MM.1S (cell line): ENCODE measurements around the gene NUAK1.

Experiments
- DNase-seq: peaks from one replicate; pipeline ENCODE4 v3.0.0-alpha.2; 2015
- H2AFZ ChIP-seq: fragments of 300-600 bp; sonication (generic); 2 replicates; pipeline ENCODE4 v1.6.0; 2016; ENCODE audit warnings: antibody characterized with exemption, low read length
- H3F3A ChIP-seq: fragments of 300-600 bp; sonication (generic); 2 replicates; pipeline ENCODE4 v1.6.1; 2016; ENCODE audit warnings: mild to moderate bottlenecking, antibody characterized with exemption, low read length, moderate library complexity, mixed read lengths; ENCODE audit not compliant: insufficient read depth
- H3K27ac ChIP-seq: fragments of 300-600 bp; sonication (generic); 2 replicates; pipeline ENCODE4 v1.5.1; 2016; ENCODE audit warnings: mild to moderate bottlenecking, low read length
- H3K27me3 ChIP-seq: fragments of 300-600 bp; sonication (generic); replicated peaks from 2 replicates; pipeline ENCODE4 v1.6.0; 2016; ENCODE audit warnings: low read length; ENCODE audit not compliant: insufficient read depth
- H3K36me3 ChIP-seq: fragments of 300-600 bp; sonication (generic); replicated peaks from 2 replicates; pipeline ENCODE4 v1.6.1; 2016; ENCODE audit warnings: mild to moderate bottlenecking, low read length, mixed read lengths; ENCODE audit not compliant: insufficient read depth
- H3K4me1 ChIP-seq: fragments of 300-600 bp; sonication (generic); 2 replicates; pipeline ENCODE4 v1.6.1; 2016; ENCODE audit warnings: low read length, mixed read lengths
- H3K4me2 ChIP-seq: fragments of 300-600 bp; sonication (generic); 2 replicates; pipeline ENCODE4 v1.6.0; 2016; ENCODE audit warnings: low read depth, low read length
- H3K4me3 ChIP-seq: fragments of 300-600 bp; sonication (generic); 2 replicates; pipeline ENCODE4 v1.5.1; 2016; ENCODE audit warnings: low read length, mixed read lengths
- H3K79me2 ChIP-seq: fragments of 300-600 bp; sonication (generic); 2 replicates; pipeline ENCODE4 v1.6.1; 2016; ENCODE audit warnings: mixed run types, low read length, mixed read lengths
- H3K9ac ChIP-seq: fragments of 300-600 bp; sonication (generic); 2 replicates; pipeline ENCODE4 v1.6.1; 2016; ENCODE audit warnings: low read length, mixed read lengths
- H3K9me2 ChIP-seq: fragments of 300-600 bp; sonication (generic); replicated peaks from 2 replicates; pipeline ENCODE4 v1.6.1; 2016; ENCODE audit warnings: mild to moderate bottlenecking, low read length, mixed read lengths; ENCODE audit not compliant: insufficient read depth
- H3K9me3 ChIP-seq: fragments of 300-600 bp; sonication (generic); replicated peaks from 2 replicates; pipeline ENCODE4 v1.6.1; 2016; ENCODE audit warnings: mild to moderate bottlenecking, low read length, mixed read lengths; ENCODE audit not compliant: insufficient read depth
- H4K20me1 ChIP-seq: fragments of 300-600 bp; sonication (generic); 2 replicates; pipeline ENCODE4 v1.6.1; 2016; ENCODE audit warnings: mild to moderate bottlenecking, low read length, moderate library complexity, mixed read lengths; ENCODE audit not compliant: insufficient read depth
- CTCF ChIP-seq: fragments of 300-600 bp; sonication (generic); IDR thresholded peaks from 2 replicates; pipeline ENCODE4 v1.5.1; 2016; ENCODE audit warnings: antibody characterized with exemption, low read length, mixed read lengths
- EZH2 ChIP-seq: fragments of 300-600 bp; sonication (generic); optimal IDR thresholded peaks from 2 replicates; pipeline ENCODE3; 2017; ENCODE audit warnings: low read depth, mild to moderate bottlenecking, antibody characterized with exemption, low read length, mixed read lengths
- EZH2phosphoT487 ChIP-seq: fragments of 300-600 bp; sonication (generic); IDR thresholded peaks from 2 replicates; pipeline ENCODE4 v1.6.1; 2018; ENCODE audit warnings: antibody characterized with exemption, low read length

Gene NUAK1

GRCh38 chr12:106013941-106014340, 124.8 kb downstream of the NUAK1 start:
- TF ChIP-seq EZH2 = no peak
- TF ChIP-seq EZH2phosphoT487 = no peak
- no peak for TF ChIP-seq CTCF
- H2AFZ ChIP-seq = no peak overlapping the region
- H3K79me2 ChIP-seq = no peaks in the 10 kb centered on the region

More at GRCh38 chr12:106013941-106014340, 124.8 kb downstream of the NUAK1 start:
- no peaks in the 10 kb centered on the region for H3K9me3 ChIP-seq
- DNase-seq = no peak
- no peaks in the 10 kb centered on the region for H3K4me1 ChIP-seq
- no peak overlapping the region for H3K4me2 ChIP-seq
- no peaks in the 10 kb centered on the region for H3K27me3 ChIP-seq
- H3F3A ChIP-seq = no peaks in the 10 kb centered on the region
- no peaks in the 10 kb centered on the region for H3K36me3 ChIP-seq
- H4K20me1 ChIP-seq = no peaks in the 10 kb centered on the region
- H3K4me3 ChIP-seq = no peak overlapping the region
- H3K27ac ChIP-seq = no peak overlapping the region
- no peaks in the 10 kb centered on the region for H3K9me2 ChIP-seq
- H3K9ac ChIP-seq = no peak overlapping the region
